ENCODE data around the gene CLIP3. TPM values are rescaled to one million over a fixed set of nuclear protein-coding genes. Genes with fewer than 3 reads are reported as not detected.

Gene CLIP3
- total and polyA plus RNA-seq, 2 of the 13 experiments (the other 11 are each of a cell fraction or from before 2014, with no cell fraction given) = 0.15 to 1.2 TPM

DNA sequence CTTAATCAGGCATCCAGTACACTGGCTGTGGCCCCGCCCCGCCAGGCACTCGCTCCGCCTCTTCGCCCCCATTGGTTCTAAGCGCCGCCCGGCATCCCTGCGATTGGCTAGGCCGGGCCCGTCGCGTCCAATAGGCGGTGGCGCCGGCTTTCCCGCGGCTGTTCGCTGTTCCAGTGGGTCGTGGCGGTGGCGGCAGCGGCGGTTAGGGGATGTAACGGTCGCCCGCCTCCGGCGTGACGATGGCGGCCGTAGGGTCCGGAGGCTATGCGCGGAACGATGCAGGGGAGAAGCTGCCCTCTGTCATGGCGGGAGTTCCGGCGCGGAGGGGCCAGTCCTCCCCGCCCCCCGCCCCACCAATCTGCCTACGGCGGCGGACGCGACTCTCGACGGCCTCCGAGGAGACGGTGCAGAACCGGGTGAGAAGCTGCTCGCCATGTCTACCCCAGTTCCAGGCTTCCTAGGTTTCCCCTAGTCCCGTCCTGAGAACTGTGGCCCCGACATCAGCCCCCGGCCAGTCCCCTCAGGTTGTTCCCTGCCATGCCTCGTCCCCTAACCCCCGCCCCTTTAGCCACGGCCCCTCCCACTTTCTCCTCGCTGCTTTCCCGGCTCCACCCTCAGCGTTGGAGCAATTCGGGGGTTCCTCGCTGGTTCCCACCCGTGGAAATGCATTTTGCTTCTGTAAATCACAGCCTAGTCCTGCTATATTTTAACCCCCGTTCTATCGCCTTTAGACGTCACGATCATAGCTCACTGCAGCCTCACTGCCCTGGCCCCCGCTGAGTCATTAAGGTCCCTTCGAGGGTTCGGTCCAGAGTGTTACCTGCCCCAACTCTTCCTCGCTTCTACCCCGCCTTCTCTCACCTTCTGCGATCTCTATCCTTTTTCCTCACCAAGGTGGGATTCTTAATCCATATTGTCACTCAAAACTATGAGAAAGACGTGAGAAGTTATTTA, 22.3 kb upstream of the CLIP3 start, which contains the start of gene WDR62 (continued):
- TF ChIP-seq, protein P1, sequence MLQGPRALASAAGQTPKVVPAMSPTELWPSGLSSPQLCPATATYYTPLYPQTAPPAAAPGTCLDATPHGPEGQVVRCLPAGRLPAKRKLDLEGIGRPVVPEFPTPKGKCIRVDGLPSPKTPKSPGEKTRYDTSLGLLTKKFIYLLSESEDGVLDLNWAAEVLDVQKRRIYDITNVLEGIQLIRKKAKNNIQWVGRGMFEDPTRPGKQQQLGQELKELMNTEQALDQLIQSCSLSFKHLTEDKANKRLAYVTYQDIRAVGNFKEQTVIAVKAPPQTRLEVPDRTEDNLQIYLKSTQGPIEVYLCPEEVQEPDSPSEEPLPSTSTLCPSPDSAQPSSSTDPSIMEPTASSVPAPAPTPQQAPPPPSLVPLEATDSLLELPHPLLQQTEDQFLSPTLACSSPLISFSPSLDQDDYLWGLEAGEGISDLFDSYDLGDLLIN (CRISPR knock-in tag; IDR thresholded peaks at IDR 0.05; ENCODE audit: borderline replicate concordance) = peak; percentile 89; the same call in 1 of the 2 replicates
- TF ChIP-seq ZFP90 (CRISPR knock-in tag; IDR thresholded peaks at IDR 0.05; ENCODE audit: borderline replicate concordance) (0 out of 2 replicates have a peak, but pooled peaks have one; percentile 43), ISL2 (CRISPR knock-in tag; IDR thresholded peaks at IDR 0.05) (peak; percentile 3; the same call in 1 of the 2 replicates), ZNF33B (CRISPR knock-in tag; IDR thresholded peaks at IDR 0.05) (peak; percentile 3; the same call in 1 of the 2 replicates), ZNF780A (CRISPR knock-in tag; IDR thresholded peaks at IDR 0.05) (no peak), SNAI1 (CRISPR knock-in tag; IDR thresholded peaks at IDR 0.05; ENCODE audit: borderline replicate concordance) (no peak), KMT2B (CRISPR knock-in tag; IDR thresholded peaks at IDR 0.05) (no peak), NKX3-1 (CRISPR knock-in tag; IDR thresholded peaks at IDR 0.05) (peak; percentile 32; the same call in 1 of the 2 replicates), ZNF232 (CRISPR knock-in tag; IDR thresholded peaks at IDR 0.05; ENCODE audit: borderline replicate concordance) (0 out of 2 replicates have a peak, but pooled peaks have one; percentile 7), ZNF501 (CRISPR knock-in tag; IDR thresholded peaks at IDR 0.05) (peak; percentile 91), ZIK1 (CRISPR knock-in tag; IDR thresholded peaks at IDR 0.05; ENCODE audit: borderline replicate concordance, low read depth) (peak; percentile 16; the same call in 1 of the 2 replicates), ZNF772 (CRISPR knock-in tag; IDR thresholded peaks at IDR 0.05) (0 out of 2 replicates have a peak, but pooled peaks have one; percentile 14), ZNF781 (CRISPR knock-in tag; IDR thresholded peaks at IDR 0.05; ENCODE audit: borderline replicate concordance, not compliant biosample characterization) (no peak)
- TF ChIP-seq, protein P2, sequence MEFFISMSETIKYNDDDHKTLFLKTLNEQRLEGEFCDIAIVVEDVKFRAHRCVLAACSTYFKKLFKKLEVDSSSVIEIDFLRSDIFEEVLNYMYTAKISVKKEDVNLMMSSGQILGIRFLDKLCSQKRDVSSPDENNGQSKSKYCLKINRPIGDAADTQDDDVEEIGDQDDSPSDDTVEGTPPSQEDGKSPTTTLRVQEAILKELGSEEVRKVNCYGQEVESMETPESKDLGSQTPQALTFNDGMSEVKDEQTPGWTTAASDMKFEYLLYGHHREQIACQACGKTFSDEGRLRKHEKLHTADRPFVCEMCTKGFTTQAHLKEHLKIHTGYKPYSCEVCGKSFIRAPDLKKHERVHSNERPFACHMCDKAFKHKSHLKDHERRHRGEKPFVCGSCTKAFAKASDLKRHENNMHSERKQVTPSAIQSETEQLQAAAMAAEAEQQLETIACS (CRISPR knock-in tag; IDR thresholded peaks at IDR 0.05) = no peak
- TF ChIP-seq, protein P3, sequence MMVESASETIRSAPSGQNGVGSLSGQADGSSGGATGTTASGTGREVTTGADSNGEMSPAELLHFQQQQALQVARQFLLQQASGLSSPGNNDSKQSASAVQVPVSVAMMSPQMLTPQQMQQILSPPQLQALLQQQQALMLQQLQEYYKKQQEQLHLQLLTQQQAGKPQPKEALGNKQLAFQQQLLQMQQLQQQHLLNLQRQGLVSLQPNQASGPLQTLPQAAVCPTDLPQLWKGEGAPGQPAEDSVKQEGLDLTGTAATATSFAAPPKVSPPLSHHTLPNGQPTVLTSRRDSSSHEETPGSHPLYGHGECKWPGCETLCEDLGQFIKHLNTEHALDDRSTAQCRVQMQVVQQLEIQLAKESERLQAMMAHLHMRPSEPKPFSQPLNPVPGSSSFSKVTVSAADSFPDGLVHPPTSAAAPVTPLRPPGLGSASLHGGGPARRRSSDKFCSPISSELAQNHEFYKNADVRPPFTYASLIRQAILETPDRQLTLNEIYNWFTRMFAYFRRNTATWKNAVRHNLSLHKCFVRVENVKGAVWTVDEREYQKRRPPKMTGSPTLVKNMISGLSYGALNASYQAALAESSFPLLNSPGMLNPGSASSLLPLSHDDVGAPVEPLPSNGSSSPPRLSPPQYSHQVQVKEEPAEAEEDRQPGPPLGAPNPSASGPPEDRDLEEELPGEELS (CRISPR knock-in tag; IDR thresholded peaks at IDR 0.05) = no peak
- TF ChIP-seq, protein P4, sequence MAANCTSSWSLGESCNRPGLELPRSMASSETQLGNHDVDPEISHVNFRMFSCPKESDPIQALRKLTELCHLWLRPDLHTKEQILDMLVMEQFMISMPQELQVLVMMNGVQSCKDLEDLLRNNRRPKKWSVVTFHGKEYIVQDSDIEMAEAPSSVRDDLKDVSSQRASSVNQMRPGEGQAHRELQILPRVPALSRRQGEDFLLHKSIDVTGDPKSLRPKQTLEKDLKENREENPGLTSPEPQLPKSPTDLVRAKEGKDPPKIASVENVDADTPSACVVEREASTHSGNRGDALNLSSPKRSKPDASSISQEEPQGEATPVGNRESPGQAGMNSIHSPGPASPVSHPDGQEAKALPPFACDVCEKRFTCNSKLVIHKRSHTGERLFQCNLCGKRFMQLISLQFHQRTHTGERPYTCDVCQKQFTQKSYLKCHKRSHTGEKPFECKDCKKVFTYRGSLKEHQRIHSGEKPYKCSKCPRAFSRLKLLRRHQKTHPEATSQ (CRISPR knock-in tag; IDR thresholded peaks at IDR 0.05; ENCODE audit: borderline replicate concordance) = peak; percentile 31; the same call in 1 of the 2 replicates
- TF ChIP-seq, protein P5, sequence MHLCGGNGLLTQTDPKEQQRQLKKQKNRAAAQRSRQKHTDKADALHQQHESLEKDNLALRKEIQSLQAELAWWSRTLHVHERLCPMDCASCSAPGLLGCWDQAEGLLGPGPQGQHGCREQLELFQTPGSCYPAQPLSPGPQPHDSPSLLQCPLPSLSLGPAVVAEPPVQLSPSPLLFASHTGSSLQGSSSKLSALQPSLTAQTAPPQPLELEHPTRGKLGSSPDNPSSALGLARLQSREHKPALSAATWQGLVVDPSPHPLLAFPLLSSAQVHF (CRISPR knock-in tag; IDR thresholded peaks at IDR 0.05) = peak; percentile 94

All from HepG2 (cell line).